HCT116 (cell line): Measurements from ENCODE around the gene C22orf42. TPM values are rescaled to one million over a fixed set of nuclear protein-coding genes. Genes with fewer than 3 reads are reported as not detected.

Experiments
- ATAC-seq: fragments of 200-7000 bp; cut with Tn5 transposase; 2 replicates; pipeline ENCODE4 v1.9.1; 2020; ENCODE audit warnings: mild to moderate bottlenecking, moderate library complexity
- BruUV-seq: library from RNA; stranded (reverse); fragments of 400-500 nt; replicated peaks from 2 replicates; lab custom pipeline; 2021; lab: Mats Ljungman, UMichigan
- CTCF ChIA-PET: fragments of 300-600 bp; sonication (Branson Sonifier 250); formaldehyde crosslinking; loops from one replicate; lab custom pipeline; 2021; ENCODE audit warnings: antibody characterized with exemption; lab: Charles Lee
- POLR2A ChIA-PET: fragments of 300-600, 350-600 bp; sonication (Branson Sonifier 250); formaldehyde crosslinking; loops from one replicate; lab custom pipeline; 2021; ENCODE audit warnings: antibody characterized with exemption; lab: Charles Lee
- RAD21 ChIA-PET, 2 experiments: fragments of 300-600 bp; sonication (Branson Sonifier 250); formaldehyde crosslinking; loops; one replicate each; lab custom pipeline; 2023; ENCODE audit warnings: low total read pairs in 2 of 2; ENCODE audit not compliant: uncharacterized antibody in 2 of 2, unreplicated experiment in 2 of 2, low non-redundant PET in 1 of 2; lab: Charles Lee
- DNase-seq: peaks from one replicate; pipeline ENCODE4 v3.0.0-alpha.2; 2010; ENCODE audit warnings: low read depth, low spot score
- H2AFZ ChIP-seq: fragments of 200-600 bp; shearing (Covaris generic), sonication (generic); 2 replicates; pipeline ENCODE4 v1.6.1; 2017; ENCODE audit warnings: low read depth, mixed run types, mixed read lengths, antibody characterized with exemption, low read length; ENCODE audit not compliant: poor library complexity, severe bottlenecking
- H3K27ac ChIP-seq: 2 replicates; pipeline ENCODE4 v1.5.1; 2012; ENCODE audit warnings: low read depth, low read length
- H3K27me3 ChIP-seq: fragments of 200-600 bp; sonication (generic); 2 replicates; pipeline ENCODE4 v1.6.1; 2016; ENCODE audit warnings: mixed run types, low read length, mixed read lengths; ENCODE audit not compliant: insufficient read depth
- H3K36me3 ChIP-seq, 2 experiments: fragments of 200-500 bp in 1 of 2; fragments of 200-600 bp in 1 of 2; sonication (Bioruptor generic) in 1 of 2; sonication (generic) in 1 of 2; 2 replicates each; pipeline versions ENCODE4 v1.5.1 to v1.6.1; 2014 to 2016; ENCODE audit warnings: low read length in 2 of 2, inconsistent platforms in 1 of 2, mixed read lengths in 1 of 2, mixed run types in 1 of 2; ENCODE audit not compliant: insufficient read depth in 2 of 2, control insufficient read depth in 1 of 2
- H3K4me1 ChIP-seq, 2 experiments: fragments of 200-600 bp in 1 of 2; sonication (generic) in 1 of 2; 2 replicates each; pipeline versions ENCODE4 v1.5.1 to v1.6.1; 2012 to 2017; ENCODE audit warnings: low read length in 2 of 2, inconsistent platforms in 1 of 2, mild to moderate bottlenecking in 1 of 2, mixed read lengths in 1 of 2, mixed run types in 1 of 2, moderate library complexity in 1 of 2; ENCODE audit not compliant: insufficient read depth in 2 of 2, control insufficient read depth in 1 of 2
- H3K4me2 ChIP-seq: fragments of 200-600 bp; sonication (generic); 2 replicates; pipeline ENCODE4 v1.6.1; 2017; ENCODE audit warnings: mixed run types, low read length, mixed read lengths
- H3K4me3 ChIP-seq, 2 experiments: fragments of 200-600 bp in 1 of 2; sonication (generic) in 1 of 2; replicated peaks in 1 of 2; 2 replicates each; pipeline ENCODE4 v1.5.1; 2011 to 2016; ENCODE audit warnings: low read length in 2 of 2, control low read depth in 1 of 2, low read depth in 1 of 2, mild to moderate bottlenecking in 1 of 2, mixed read lengths in 1 of 2, mixed run types in 1 of 2
- H3K79me2 ChIP-seq: fragments of 200-600 bp; sonication (generic); 2 replicates; pipeline ENCODE4 v1.6.1; 2017; ENCODE audit warnings: mild to moderate bottlenecking, mixed run types, low read length, moderate library complexity, mixed read lengths; ENCODE audit not compliant: insufficient read depth
- H3K9ac ChIP-seq: fragments of 200-600 bp; sonication (generic); 2 replicates; pipeline ENCODE4 v1.6.1; 2016; ENCODE audit warnings: low read length, mixed read lengths
- H3K9me2 ChIP-seq: fragments of 200-600 bp; sonication (generic), shearing (Covaris generic); 2 replicates; pipeline ENCODE4 v1.6.1; 2017; ENCODE audit warnings: mixed run types, mild to moderate bottlenecking, moderate library complexity; ENCODE audit not compliant: insufficient read depth
- H3K9me3 ChIP-seq, 2 experiments: fragments of 200-500 bp in 1 of 2; fragments of 200-600 bp in 1 of 2; sonication (Bioruptor generic) in 1 of 2; sonication (generic) in 1 of 2; 2 replicates each; pipeline ENCODE4 v1.6.1; 2014 to 2017; ENCODE audit warnings: low read length in 2 of 2, mixed read lengths in 2 of 2, inconsistent platforms in 1 of 2, low read depth in 1 of 2, mild to moderate bottlenecking in 1 of 2, mixed run types in 1 of 2, moderate library complexity in 1 of 2; ENCODE audit not compliant: control insufficient read depth in 1 of 2, insufficient read depth in 1 of 2
- H4K20me1 ChIP-seq: fragments of 200-600 bp; sonication (generic), shearing (Covaris generic); 2 replicates; pipeline ENCODE4 v1.6.1; 2017; ENCODE audit warnings: mixed run types, mild to moderate bottlenecking, moderate library complexity; ENCODE audit not compliant: insufficient read depth
- CBX3 ChIP-seq: IDR thresholded peaks from 2 replicates; pipeline ENCODE4 v1.6.1; 2012; ENCODE audit warnings: low read depth
- CEBPB ChIP-seq: IDR thresholded peaks from 2 replicates; pipeline ENCODE4 v1.6.1; 2012; ENCODE audit warnings: low read depth
- ELF1 ChIP-seq: IDR thresholded peaks from 2 replicates; pipeline ENCODE4 v1.6.1; 2012; ENCODE audit warnings: low read depth, borderline replicate concordance
- EZH2 ChIP-seq: fragments of 200-600 bp; sonication (generic); IDR thresholded peaks from 2 replicates; pipeline ENCODE4 v1.6.1; 2017; ENCODE audit warnings: antibody characterized with exemption, mixed run types
- RAD21 ChIP-seq: IDR thresholded peaks from 2 replicates; pipeline ENCODE4 v1.6.1; 2012; ENCODE audit warnings: low read depth, mild to moderate bottlenecking
- SP1 ChIP-seq: IDR thresholded peaks from 2 replicates; pipeline ENCODE4 v1.6.1; 2012; ENCODE audit warnings: low read depth
- ZBTB33 ChIP-seq: IDR thresholded peaks from 2 replicates; pipeline ENCODE4 v1.6.1; 2011; ENCODE audit warnings: mild to moderate bottlenecking, low read length, moderate library complexity; ENCODE audit not compliant: insufficient replicate concordance; ENCODE audit errors: extremely low read depth
- ZFX ChIP-seq: fragments of 450-650 bp; IDR thresholded peaks from 2 replicates; pipeline ENCODE4 v1.6.1; 2017
- intact Hi-C: fragments of 100-400 bp; cut with micrococcal nuclease; formaldehyde crosslinking; loops from 2 replicates; pipeline ENCODE4 v1.10.0; 2022
- total RNA-seq: library from RNA; stranded (reverse); gene quantifications from one replicate; pipeline ENCODE4 v1.2.1, GENCODE V29; 2021; ENCODE audit not compliant: unreplicated experiment
- TF ChIP-seq, protein P1 (sequence below): IDR thresholded peaks from 2 replicates; pipeline ENCODE4 v1.6.1; 2012
- TF ChIP-seq, protein P2 (sequence below): IDR thresholded peaks from 2 replicates; pipeline ENCODE4 v1.6.1; 2012

C22orf42 gene
- total RNA-seq, 1 experiment from 2014 or later: not detected

GRCh38 chr22:32175683-32176644 is 16.9 kb upstream of the C22orf42 start:
- Histone ChIP-seq H3K9ac (no peak overlapping the region), H3K27ac (no peak overlapping the region), H3K4me3 (no peak overlapping the region), H3K4me1 (no peaks in the 10 kb centered on the region), H4K20me1 (no peaks in the 10 kb centered on the region), H3K36me3 (no peaks in the 10 kb centered on the region), H2AFZ (no peak overlapping the region), H3K27me3 (peaks cover 19% of the 10 kb centered on the region), H3K4me2 (no peak overlapping the region), H3K9me2 (no peaks in the 10 kb centered on the region), H3K9me3 (no peaks in the 10 kb centered on the region), H3K79me2 (no peaks in the 10 kb centered on the region)
- DNase-seq: no peak
- intact Hi-C loops: no loop called here
- no peak for ATAC-seq
- ChIA-PET CTCF (no interaction called here), POLR2A (no interaction called here), RAD21 (no interaction called here)
- no TSS peak for BruUV-seq
- TF ChIP-seq RAD21 (no peak), ELF1 (no peak), ZFX (no peak), CEBPB (no peak), CBX3 (no peak), EZH2 (no peak), SP1 (no peak), ZBTB33 (no peak)
- TF ChIP-seq, protein P1, sequence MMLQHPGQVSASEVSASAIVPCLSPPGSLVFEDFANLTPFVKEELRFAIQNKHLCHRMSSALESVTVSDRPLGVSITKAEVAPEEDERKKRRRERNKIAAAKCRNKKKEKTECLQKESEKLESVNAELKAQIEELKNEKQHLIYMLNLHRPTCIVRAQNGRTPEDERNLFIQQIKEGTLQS: no peak
- TF ChIP-seq, protein P2, sequence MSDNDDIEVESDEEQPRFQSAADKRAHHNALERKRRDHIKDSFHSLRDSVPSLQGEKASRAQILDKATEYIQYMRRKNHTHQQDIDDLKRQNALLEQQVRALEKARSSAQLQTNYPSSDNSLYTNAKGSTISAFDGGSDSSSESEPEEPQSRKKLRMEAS: no peak
